ENCODE measurements around the gene CDC20.

- TF ChIP-seq EP300 (IDR thresholded peaks at IDR 0.05): no peak
- no peak for TF ChIP-seq CTCF (IDR thresholded peaks at IDR 0.05)
- no peak for TF ChIP-seq POLR2A (IDR thresholded peaks at IDR 0.05)
- TF ChIP-seq POLR2AphosphoS5 (IDR thresholded peaks at IDR 0.05): no peak
Observed at GRCh38 chr1:43363935-43364525, 5.2 kb downstream of the CDC20 start.

Data from stomach (tissue), 4 donors.